IMR-90 (cell line): ENCODE data around the gene ETFRF1. TPM values are rescaled to one million over a fixed set of nuclear protein-coding genes. Genes with fewer than 3 reads are reported as not detected.

ENCODE experiments used
- ATAC-seq: fragments of 200-7000 bp; cut with Tn5 transposase; 2 replicates; pipeline ENCODE4 v1.9.1; 2020; ENCODE audit warnings: low read depth, mild to moderate bottlenecking, moderate library complexity
- BruUV-seq: library from RNA; stranded (reverse); fragments of 400-500 nt; replicated peaks from 2 replicates; lab custom pipeline; 2021; lab: Mats Ljungman, UMichigan
- CTCF ChIA-PET: fragments of 300-600 bp; formaldehyde crosslinking; extraction: SDS; loops from one replicate; lab custom pipeline; 2021; ENCODE audit warnings: antibody characterized with exemption; lab: Yijun Ruan, JAX
- POLR2A ChIA-PET: fragments of 300-600 bp; sonication (Branson Sonifier 250); formaldehyde crosslinking; loops from one replicate; lab custom pipeline; 2022; ENCODE audit warnings: antibody characterized with exemption; ENCODE audit not compliant: unreplicated experiment; lab: Charles Lee
- DNase-seq: peaks from one replicate; pipeline ENCODE4 v3.0.0; 2013
- H2AFZ ChIP-seq: replicated peaks from 2 replicates; pipeline ENCODE3; 2013; ENCODE audit warnings: low read length, mild to moderate bottlenecking; ENCODE audit not compliant: poor library complexity
- H2AK5ac ChIP-seq: 2 replicates; pipeline ENCODE4 v1.6.1; 2013; ENCODE audit warnings: low read depth, low read length, inconsistent platforms
- H2AK9ac ChIP-seq: replicated peaks from 2 replicates; pipeline ENCODE3; 2013; ENCODE audit warnings: mild to moderate bottlenecking, low read depth, low read length, moderate library complexity; ENCODE audit not compliant: poor library complexity
- H2BK120ac ChIP-seq: 2 replicates; pipeline ENCODE4 v1.6.1; 2013; ENCODE audit warnings: low read depth, low read length, inconsistent platforms
- H2BK15ac ChIP-seq: 3 replicates; pipeline ENCODE4 v1.6.1; 2013; ENCODE audit warnings: low read depth, low read length, inconsistent platforms
- H2BK20ac ChIP-seq: 2 replicates; pipeline ENCODE4 v1.6.1; 2013; ENCODE audit warnings: low read depth, mild to moderate bottlenecking, inconsistent platforms, low read length, moderate library complexity
- H2BK5ac ChIP-seq: 2 replicates; pipeline ENCODE4 v1.6.1; 2013; ENCODE audit warnings: mild to moderate bottlenecking, low read depth, low read length, inconsistent platforms; ENCODE audit not compliant: poor library complexity, severe bottlenecking
- H3K14ac ChIP-seq: replicated peaks from 2 replicates; pipeline ENCODE4 v1.6.1; 2013; ENCODE audit warnings: low read depth, low read length, inconsistent platforms
- H3K18ac ChIP-seq: 2 replicates; pipeline ENCODE4 v1.6.1; 2013; ENCODE audit warnings: low read depth, low read length, control low read depth
- H3K23ac ChIP-seq: 2 replicates; pipeline ENCODE4 v1.6.1; 2013; ENCODE audit warnings: low read depth, low read length, inconsistent platforms
- H3K27ac ChIP-seq: 2 replicates; pipeline ENCODE4 v1.5.1; 2013; ENCODE audit warnings: mild to moderate bottlenecking, control low read depth, low read length; ENCODE audit not compliant: insufficient read depth
- H3K27me3 ChIP-seq: 2 replicates; pipeline ENCODE4 v1.6.1; 2013; ENCODE audit warnings: low read length; ENCODE audit not compliant: control insufficient read depth, insufficient read depth
- H3K36me3 ChIP-seq: 2 replicates; pipeline ENCODE4 v1.6.1; 2013; ENCODE audit warnings: low read length, mixed read lengths; ENCODE audit not compliant: control insufficient read depth, insufficient read depth
- H3K4ac ChIP-seq: 2 replicates; pipeline ENCODE4 v1.6.1; 2013; ENCODE audit warnings: low read depth, low read length, inconsistent platforms
- H3K4me1 ChIP-seq: 2 replicates; pipeline ENCODE4 v1.6.1; 2013; ENCODE audit warnings: low read length, mixed read lengths; ENCODE audit not compliant: control insufficient read depth, insufficient read depth
- H3K4me2 ChIP-seq: 2 replicates; pipeline ENCODE4 v1.6.1; 2013; ENCODE audit warnings: low read depth, mild to moderate bottlenecking, control low read depth, low read length, moderate library complexity
- H3K4me3 ChIP-seq: 2 replicates; pipeline ENCODE4 v1.5.1; 2013; ENCODE audit warnings: low read depth, mild to moderate bottlenecking, control low read depth, low read length, moderate library complexity; ENCODE audit not compliant: insufficient read depth
- H3K56ac ChIP-seq: 2 replicates; pipeline ENCODE4 v1.6.1; 2013; ENCODE audit warnings: low read length, inconsistent platforms; ENCODE audit not compliant: insufficient read depth; ENCODE audit errors: extremely low read depth
- H3K79me1 ChIP-seq, 2 experiments: 2 replicates each; pipeline ENCODE4 v1.6.1; 2013; ENCODE audit warnings: low read length in 2 of 2, inconsistent platforms in 1 of 2, low read depth in 1 of 2
- H3K9ac ChIP-seq: 2 replicates; pipeline ENCODE4 v1.6.1; 2013; ENCODE audit warnings: low read depth, low read length, control low read depth
- H3K9me1 ChIP-seq: 2 replicates; pipeline ENCODE4 v1.6.1; 2013; ENCODE audit warnings: low read length, inconsistent platforms; ENCODE audit not compliant: insufficient read depth
- H3K9me3 ChIP-seq: 2 replicates; pipeline ENCODE4 v1.6.1; 2013; ENCODE audit warnings: low read length; ENCODE audit not compliant: control insufficient read depth, insufficient read depth
- H4K20me1 ChIP-seq: 2 replicates; pipeline ENCODE4 v1.6.1; 2013; ENCODE audit warnings: low read length, inconsistent platforms; ENCODE audit not compliant: insufficient read depth
- H4K5ac ChIP-seq: 2 replicates; pipeline ENCODE4 v1.6.1; 2013; ENCODE audit warnings: mild to moderate bottlenecking, low read depth, low read length, control low read depth
- H4K8ac ChIP-seq, 2 experiments: 2 replicates each; pipeline ENCODE4 v1.6.1; 2013; ENCODE audit warnings: low read depth in 2 of 2, low read length in 2 of 2, control low read depth in 1 of 2, inconsistent platforms in 1 of 2
- H4K91ac ChIP-seq: 2 replicates; pipeline ENCODE4 v1.6.1; 2013; ENCODE audit warnings: low read depth, low read length, inconsistent platforms; ENCODE audit not compliant: insufficient read depth
- BHLHE40 ChIP-seq: fragments of 150-350 bp; IDR thresholded peaks from 2 replicates; pipeline ENCODE4 v1.6.1; 2016; ENCODE audit warnings: mild to moderate bottlenecking, low read depth, low read length
- ELK1 ChIP-seq: fragments of 150-350 bp; IDR thresholded peaks from 2 replicates; pipeline ENCODE4 v1.6.1; 2016; ENCODE audit warnings: low read depth, mild to moderate bottlenecking, low read length, moderate library complexity, borderline replicate concordance
- MXI1 ChIP-seq: IDR thresholded peaks from 2 replicates; pipeline ENCODE4 v1.6.1; 2012; ENCODE audit warnings: low read depth, mild to moderate bottlenecking, low read length, moderate library complexity, borderline replicate concordance
- POLR2A ChIP-seq: IDR thresholded peaks from 2 replicates; pipeline ENCODE4 v1.6.1; 2012; ENCODE audit warnings: mild to moderate bottlenecking, low read depth, low read length
- WGBS, 2 experiments: methylation state at CpG; one replicate each; pipeline versions ENCODE4 v1.1.5 to v1.1.7; 2013; ENCODE audit warnings: missing lambda C conversion rate in 2 of 2; ENCODE audit not compliant: insufficient read length in 1 of 2; ENCODE audit errors: extremely low coverage in 2 of 2; 5-methylcytosine and 5-hydroxymethylcytosine counted together
- dilution Hi-C: fragments of 300-500 bp; cut with HindIII; formaldehyde crosslinking; loops from one replicate; pipeline ENCODE4 v1.14.3; 2018; ENCODE audit warnings: low sequenced_read_pairs; ENCODE audit not compliant: unreplicated experiment
- in situ Hi-C: fragments of 300-500 bp; cut with MboI; formaldehyde crosslinking; loops from 3 replicates; pipeline ENCODE4 v1.14.3; 2019; ENCODE audit warnings: low sequenced_read_pairs, inconsistent platforms, mixed read lengths
- intact Hi-C: fragments of 100-400 bp; cut with micrococcal nuclease; formaldehyde crosslinking; loops from 2 replicates; pipeline ENCODE4 v1.10.0; 2022
- polyA plus RNA-seq, 3 experiments: library from polyadenylated mRNA; depleted of rRNA; stranded (reverse); fragments of >200 nt; gene quantifications; 2 replicates each; pipeline ENCODE4 v1.2.3, GENCODE V29; 2012; ENCODE audit warnings: low replicate concordance in 1 of 3
- total RNA-seq: library from RNA; depleted of rRNA; stranded (reverse); fragments of >200 nt; gene quantifications from 2 replicates; pipeline ENCODE4 v1.2.3, GENCODE V29; 2012

The ETFRF1 gene
- total and polyA plus RNA-seq, 2 of the 4 experiments (the other 2 are of a cell fraction): 8.6 to 14.4 TPM

- H3K18ac ChIP-seq: no peak overlapping the region
- H4K5ac ChIP-seq: no peak overlapping the region
- intact Hi-C loops: no loop called here
- no peak overlapping the region for H2BK120ac ChIP-seq
- H2BK5ac ChIP-seq: no peak overlapping the region
- peaks cover 0 to 29% of the 10 kb centered on the region in 2 experiments; a peak in 3 of 4 replicates for H3K79me1 ChIP-seq
- H4K8ac ChIP-seq: no peak overlapping the region
- ChIA-PET CTCF (no interaction called here), POLR2A (no interaction called here)
- no peak overlapping the region for H3K27ac ChIP-seq
- no peak for ATAC-seq
- no peak overlapping the region for H3K4me3 ChIP-seq
- H4K20me1 ChIP-seq: no peaks in the 10 kb centered on the region
- BruUV-seq: no TSS peak
- no peak overlapping the region for H3K4ac ChIP-seq
- in situ Hi-C loops: no loop called here
- dilution Hi-C loops: no loop called here
- no peak overlapping the region for H2AK9ac ChIP-seq
- H3K27me3 ChIP-seq: no peaks in the 10 kb centered on the region
- no peaks in the 10 kb centered on the region for H3K9me3 ChIP-seq
- WGBS, 2 experiments: no CpG with 5 or more reads among the region's 1 CpG
- no peak overlapping the region for H4K91ac ChIP-seq
- no peak overlapping the region for H3K14ac ChIP-seq
- H3K23ac ChIP-seq: no peak overlapping the region
- H3K9me1 ChIP-seq: 0 out of 2 replicates have a peak, but pooled peaks cover 3% of the 10 kb centered on the region
- no peak overlapping the region for H3K4me2 ChIP-seq
- H3K9ac ChIP-seq: no peak overlapping the region
- TF ChIP-seq ELK1 (no peak), BHLHE40 (no peak), POLR2A (no peak), MXI1 (no peak)
- no peak overlapping the region for H2BK15ac ChIP-seq
- no peaks in the 10 kb centered on the region for H3K36me3 ChIP-seq
- H2AK5ac ChIP-seq: no peak overlapping the region
- H3K56ac ChIP-seq: no peak overlapping the region
- DNase-seq: no peak
- H2BK20ac ChIP-seq: no peak overlapping the region
- H2AFZ ChIP-seq: no peak overlapping the region
- peaks cover 6% of the 10 kb centered on the region for H3K4me1 ChIP-seq
Measured at GRCh38 chr12:25194214-25194613, 823 bp upstream of the ETFRF1 start.
